Cardiac ventricle fibroblast (primary cell): ENCODE data around the gene EPS8. TPM values are rescaled to one million over a fixed set of nuclear protein-coding genes. Genes with fewer than 3 reads are reported as not detected.

Experiments used
- total RNA-seq: library from RNA; depleted of rRNA; stranded (reverse); fragments of >200 nt; gene quantifications from 2 replicates; pipeline ENCODE4 v1.2.3, GENCODE V29; 2015

The EPS8 gene
- 180 and 188 TPM in 2 replicates for total RNA-seq

DNA sequence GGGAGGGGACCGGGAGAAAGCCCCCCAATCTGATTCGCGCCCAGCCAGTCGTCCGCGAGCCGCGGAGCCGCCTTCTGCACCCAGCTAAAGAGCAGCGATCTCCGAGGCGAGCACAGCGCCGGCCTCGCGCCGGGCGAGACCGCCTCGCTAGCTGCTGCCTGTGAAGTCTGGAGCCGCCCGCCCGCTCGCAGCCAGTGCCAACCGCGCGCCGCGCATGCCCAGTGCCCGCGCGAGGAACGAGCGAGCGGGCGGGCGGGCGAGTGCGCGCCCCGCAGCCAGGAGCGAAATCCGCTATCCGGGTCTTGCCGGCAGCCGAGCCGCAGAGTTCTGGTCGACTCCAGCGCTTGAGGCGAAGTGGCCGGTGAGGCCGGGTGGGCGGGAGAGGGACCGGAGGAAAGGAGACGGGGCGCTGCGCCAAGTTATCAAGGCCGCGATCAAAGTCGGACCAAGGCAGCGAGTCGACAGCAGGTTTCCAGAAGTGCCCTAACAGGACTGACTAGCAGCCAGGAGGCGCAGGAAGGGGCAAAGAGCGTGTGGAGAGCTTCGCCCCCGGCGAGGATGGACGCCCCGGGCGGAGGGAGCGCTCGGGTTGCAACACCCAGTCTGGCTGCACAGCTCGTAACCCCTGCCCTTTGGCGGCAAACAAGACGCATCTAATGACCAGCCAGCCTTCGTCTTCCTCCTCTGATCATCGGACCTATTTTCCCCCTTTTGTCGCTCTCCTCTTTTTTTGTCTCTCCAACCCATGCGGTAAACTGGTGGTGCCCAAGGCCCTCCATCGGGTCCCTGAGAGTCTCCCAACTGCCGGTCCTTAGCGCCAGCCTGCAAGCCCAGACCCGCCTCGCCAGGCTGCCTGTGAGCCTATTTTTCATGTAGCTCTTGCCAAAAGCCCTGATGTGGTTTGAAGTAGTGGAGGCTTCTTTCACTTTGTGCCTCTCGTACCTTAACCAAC, at the start of gene EPS8:
TSS of gene EPS8 (minus strand) at position 169 of the 952 bp plus-strand sequence. CDS start 106,437 bp downstream, outside the sequence.

Other genes starting within 250 kb of the EPS8 start
- gene STRAP, start 93.0 kb upstream of the EPS8 start, total RNA-seq = 76.2 and 82.0 TPM in 2 replicates
- 28.0 and 29.5 TPM in 2 replicates for gene DERA, start 121.9 kb upstream of the EPS8 start, total RNA-seq